C4-2B (cell line): Measurements from ENCODE around the gene ZFYVE21.

Experiments
- H3K27ac ChIP-seq: fragments of 450-650 bp; 2 replicates; pipeline ENCODE4 v1.5.1; 2017
- ZFX ChIP-seq: fragments of 450-650 bp; IDR thresholded peaks from 2 replicates; pipeline ENCODE4 v1.6.1; 2017
- TF ChIP-seq, protein P1 (sequence below): fragments of 450-650 bp; conservative IDR thresholded peaks from 2 replicates; pipeline ENCODE4 v1.5.1; 2017; ENCODE audit warnings: mild to moderate bottlenecking

The ZFYVE21 gene

DNA sequence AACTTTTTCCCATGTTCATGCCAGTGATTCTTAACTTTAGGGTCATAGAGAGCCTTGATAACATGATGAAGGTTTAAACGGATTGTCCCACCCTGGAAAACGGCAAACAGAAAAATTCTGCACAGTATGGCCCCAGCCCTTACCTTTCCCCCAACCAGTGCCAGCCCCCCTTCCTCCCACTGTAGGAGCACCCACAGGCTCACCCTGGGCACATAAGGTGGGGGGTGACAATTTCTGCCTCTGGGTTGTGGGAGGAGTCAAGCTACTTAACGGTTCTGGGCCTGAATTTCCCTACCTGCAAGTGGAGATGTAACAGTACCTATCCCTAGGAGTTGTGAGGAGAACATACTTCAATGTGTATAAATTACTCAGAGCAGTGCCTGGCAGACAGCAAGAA is 18.4 kb upstream of the ZFYVE21 start:
- TF ChIP-seq ZFX: no peak
- H3K27ac ChIP-seq: peak overlapping the region; percentile 78; the same call in 1 of the 2 replicates

DNA sequence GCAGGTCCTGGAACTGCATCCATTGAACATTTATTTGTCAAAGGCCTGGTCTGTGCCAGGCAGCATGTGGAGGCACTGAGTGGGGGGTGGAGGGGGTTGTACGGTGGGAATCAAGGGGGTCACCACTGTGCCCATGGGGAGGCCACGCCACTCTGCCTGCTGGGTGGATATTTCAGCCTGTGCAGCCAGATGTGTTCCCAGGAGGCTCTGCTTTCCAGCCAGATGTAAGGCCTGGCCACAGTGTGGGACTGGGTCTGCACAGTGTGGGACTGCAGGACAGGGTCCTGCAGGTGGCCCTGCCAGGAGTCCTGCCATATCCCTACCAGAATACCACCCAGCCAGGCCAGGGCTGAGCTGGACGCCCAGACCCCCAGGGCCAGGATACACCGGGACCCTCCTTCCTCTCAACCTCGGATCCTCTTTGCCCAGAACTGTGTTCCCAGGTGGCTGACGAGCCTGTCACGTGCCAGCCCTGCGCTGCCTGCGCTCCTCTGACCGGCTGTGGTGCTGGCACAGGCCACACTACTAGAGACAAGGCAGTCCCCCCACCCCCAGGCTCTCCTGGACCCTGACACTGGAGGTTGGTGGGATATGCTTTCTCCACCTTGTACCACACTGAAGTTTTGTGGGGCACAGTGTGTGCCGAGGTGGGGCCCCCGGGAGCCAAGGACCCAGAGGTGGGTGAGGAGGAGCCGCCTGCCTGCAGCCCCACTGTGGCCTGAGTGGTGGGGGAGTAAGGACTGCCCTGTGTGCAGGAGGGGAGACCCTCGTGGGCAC is 17.8 kb upstream of the ZFYVE21 start:
- TF ChIP-seq, protein P1, sequence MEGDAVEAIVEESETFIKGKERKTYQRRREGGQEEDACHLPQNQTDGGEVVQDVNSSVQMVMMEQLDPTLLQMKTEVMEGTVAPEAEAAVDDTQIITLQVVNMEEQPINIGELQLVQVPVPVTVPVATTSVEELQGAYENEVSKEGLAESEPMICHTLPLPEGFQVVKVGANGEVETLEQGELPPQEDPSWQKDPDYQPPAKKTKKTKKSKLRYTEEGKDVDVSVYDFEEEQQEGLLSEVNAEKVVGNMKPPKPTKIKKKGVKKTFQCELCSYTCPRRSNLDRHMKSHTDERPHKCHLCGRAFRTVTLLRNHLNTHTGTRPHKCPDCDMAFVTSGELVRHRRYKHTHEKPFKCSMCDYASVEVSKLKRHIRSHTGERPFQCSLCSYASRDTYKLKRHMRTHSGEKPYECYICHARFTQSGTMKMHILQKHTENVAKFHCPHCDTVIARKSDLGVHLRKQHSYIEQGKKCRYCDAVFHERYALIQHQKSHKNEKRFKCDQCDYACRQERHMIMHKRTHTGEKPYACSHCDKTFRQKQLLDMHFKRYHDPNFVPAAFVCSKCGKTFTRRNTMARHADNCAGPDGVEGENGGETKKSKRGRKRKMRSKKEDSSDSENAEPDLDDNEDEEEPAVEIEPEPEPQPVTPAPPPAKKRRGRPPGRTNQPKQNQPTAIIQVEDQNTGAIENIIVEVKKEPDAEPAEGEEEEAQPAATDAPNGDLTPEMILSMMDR: no peak
- TF ChIP-seq ZFX: no peak
- H3K27ac ChIP-seq: peak overlapping the region; percentile 78

DNA sequence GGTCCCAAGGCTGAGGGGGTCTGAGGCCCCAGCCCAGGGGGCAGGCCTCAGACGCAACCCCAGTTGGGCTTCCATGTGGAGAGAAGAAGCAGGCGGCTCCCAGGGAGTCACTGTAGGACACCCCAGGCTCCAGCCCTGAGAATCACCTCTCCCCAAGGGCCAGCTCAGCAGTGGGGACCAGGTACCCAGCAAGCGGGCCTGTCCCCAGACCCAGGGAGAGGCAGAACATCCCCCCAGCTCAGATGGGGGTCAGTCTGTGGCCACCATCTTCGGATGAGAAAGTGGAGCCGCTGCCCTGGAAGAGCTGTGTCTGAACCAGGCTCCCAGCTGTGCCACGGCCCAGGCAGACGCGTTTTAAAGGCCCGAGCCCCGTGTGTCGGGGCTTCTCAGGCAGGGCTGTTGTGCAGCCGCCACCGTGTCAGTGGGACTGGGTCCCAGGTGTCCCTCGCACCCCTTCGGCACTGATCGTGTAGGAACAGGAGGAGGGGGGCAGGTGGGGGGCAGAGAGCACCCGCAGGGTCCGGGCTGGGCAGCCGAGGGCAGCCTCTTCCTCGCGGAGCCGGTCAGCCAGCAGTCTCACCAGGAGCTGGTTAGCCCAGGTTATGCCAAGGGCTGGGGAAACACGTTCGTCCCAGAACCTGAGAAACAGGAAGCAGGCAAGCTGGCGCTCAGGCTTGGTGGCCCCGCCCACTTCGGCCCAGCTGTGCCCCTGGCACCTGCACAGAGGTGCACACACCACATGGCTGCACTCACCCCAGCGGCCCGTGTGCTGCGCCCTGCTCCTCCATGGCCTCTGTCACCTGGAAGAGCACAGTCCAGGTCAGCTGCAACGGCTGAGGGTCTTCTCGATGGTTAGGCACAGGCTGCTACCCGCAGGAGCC is 17.0 kb upstream of the ZFYVE21 start:
- peak overlapping the region; percentile 78 for H3K27ac ChIP-seq
- TF ChIP-seq, protein P1: no peak
- peak; percentile 45; the same call in 1 of the 2 replicates for TF ChIP-seq ZFX

DNA sequence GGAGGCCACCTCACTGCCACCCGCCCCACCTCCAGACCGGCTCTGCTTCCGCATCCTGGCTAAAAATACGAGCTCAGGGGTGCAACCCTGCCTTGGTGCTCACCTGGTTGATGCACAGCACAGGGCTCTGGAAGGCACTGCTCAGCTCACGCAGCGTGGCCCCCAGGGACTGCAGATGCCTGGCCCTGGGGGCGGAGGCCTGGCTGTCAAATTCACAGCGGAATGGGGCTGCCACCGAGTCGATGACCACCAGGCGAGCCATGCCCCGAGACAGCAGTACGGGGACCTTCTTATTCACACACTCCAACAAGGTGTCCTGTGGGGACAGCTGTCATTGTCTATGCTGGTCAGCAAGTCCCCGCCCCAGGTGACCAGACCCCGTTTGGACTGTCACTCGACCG is 16.3 kb upstream of the ZFYVE21 start:
- TF ChIP-seq, protein P1: no peak
- no peak for TF ChIP-seq ZFX
- peak overlapping the region; percentile 78 for H3K27ac ChIP-seq

DNA sequence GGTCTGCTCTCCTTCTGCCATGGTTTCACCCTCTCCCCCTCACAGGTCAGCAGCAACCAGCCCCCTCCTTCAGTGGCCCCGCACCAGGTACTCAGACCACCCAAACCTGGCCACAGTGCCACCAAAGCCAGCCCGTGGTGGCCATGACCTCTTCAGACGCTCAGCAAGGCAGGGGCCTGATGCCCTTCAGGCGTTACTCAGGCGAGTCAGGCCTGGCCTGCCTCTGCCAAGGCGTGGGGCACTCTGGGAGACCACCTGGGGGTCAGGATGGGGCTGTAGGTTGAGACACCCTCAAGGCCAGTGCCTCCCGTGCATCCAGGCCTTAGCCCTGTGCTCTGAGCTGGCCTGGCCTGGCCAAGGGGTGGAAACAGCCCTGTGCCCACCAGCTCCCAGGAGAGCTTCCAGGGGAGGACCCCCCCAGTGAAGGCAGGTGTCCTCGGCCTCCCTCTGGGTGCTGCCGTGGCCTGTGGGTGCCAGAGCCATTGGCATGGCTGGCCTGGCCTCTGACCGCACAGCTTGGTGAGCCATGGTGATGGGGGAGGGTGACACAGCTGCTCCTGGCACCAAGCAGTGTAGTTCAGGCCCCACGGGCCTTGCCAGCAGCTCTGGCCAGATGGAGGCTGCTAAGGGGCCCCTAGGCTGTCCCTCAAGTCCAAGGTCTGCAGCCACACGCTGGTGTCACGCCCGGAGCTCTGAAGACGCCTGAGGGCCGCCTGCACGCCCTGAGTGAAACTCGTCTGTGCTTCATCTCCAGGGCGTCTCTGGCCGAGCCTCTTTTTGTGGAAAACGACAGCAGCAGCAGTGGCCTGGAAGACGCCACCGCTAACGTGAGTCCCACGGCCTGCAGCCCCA is 15.5 kb upstream of the ZFYVE21 start:
- no peak for TF ChIP-seq ZFX
- TF ChIP-seq, protein P1: no peak
- peak overlapping the region; percentile 78; the same call in 1 of the 2 replicates for H3K27ac ChIP-seq

DNA sequence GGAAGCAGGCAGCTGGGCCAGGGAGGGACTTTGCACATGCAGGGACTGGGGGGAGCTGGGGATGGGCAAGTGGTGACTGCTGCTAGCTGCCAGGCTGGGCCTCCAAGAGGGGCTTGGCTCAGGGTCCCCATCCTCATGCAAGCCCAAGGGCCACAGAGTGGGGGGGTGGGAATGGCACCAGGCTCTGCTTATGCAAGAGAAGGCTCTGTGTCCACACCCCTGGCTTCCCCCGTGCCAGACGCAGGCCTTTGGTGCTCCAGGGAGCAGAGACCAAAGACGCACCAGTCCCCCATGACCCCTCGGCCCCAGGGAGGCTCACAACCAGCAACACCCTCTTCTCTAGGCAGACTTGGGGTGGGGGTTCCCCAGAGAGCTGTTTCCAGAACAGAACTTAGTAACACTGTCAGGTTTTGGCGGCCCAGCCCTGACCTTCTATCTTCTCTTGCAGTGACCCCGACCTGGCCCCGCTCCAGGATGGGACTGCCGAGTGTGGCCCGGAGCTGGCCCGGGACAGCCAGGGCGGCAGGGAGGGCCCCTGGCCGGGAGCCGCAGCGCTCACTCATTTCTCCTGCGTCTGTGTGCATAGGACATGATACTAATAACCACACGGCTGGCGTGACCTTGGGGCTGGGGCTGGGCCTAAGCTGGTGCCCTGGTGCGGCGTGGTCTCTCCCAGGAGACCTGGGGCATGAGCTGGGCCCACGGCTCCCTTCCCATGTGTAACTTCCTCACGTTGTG is 14.7 kb upstream of the ZFYVE21 start:
- no peak overlapping the region for H3K27ac ChIP-seq

More for the DNA sequence above, 14.7 kb upstream of the ZFYVE21 start:
- no peak for TF ChIP-seq ZFX
- TF ChIP-seq, protein P1: no peak
